K562 (cell line): ENCODE measurements around the gene UHMK1. TPM values are rescaled to one million over a fixed set of nuclear protein-coding genes. Genes with fewer than 3 reads are reported as not detected.

Experiments
- ATF4 ChIP-seq: fragments of 450-650 bp; formaldehyde crosslinking; IDR thresholded peaks from 2 replicates; pipeline ENCODE4 v1.4.0; 2022; ENCODE audit warnings: mild to moderate bottlenecking, moderate library complexity
- GTF2A2 ChIP-seq: IDR thresholded peaks from 2 replicates; pipeline ENCODE4 v1.6.1; 2016; ENCODE audit warnings: mild to moderate bottlenecking, missing genetic modification characterization, missing compliant biosample characterization
- KDM1A ChIP-seq, 2 experiments: fragments of 450-650 bp; IDR thresholded peaks; 2 replicates each; pipeline ENCODE4 v1.6.1; 2016; ENCODE audit warnings: mild to moderate bottlenecking in 2 of 2
- MITF ChIP-seq: IDR thresholded peaks from 2 replicates; pipeline ENCODE4 v1.6.1; 2014; ENCODE audit warnings: antibody characterized with exemption
- MTA2 ChIP-seq: fragments of 450-650 bp; IDR thresholded peaks from 2 replicates; pipeline ENCODE4 v1.6.1; 2016; ENCODE audit warnings: low read depth
- MTA3 ChIP-seq: fragments of 450-650 bp; formaldehyde crosslinking; IDR thresholded peaks from 2 replicates; pipeline ENCODE4 v1.6.1; 2017; ENCODE audit warnings: mild to moderate bottlenecking, borderline replicate concordance
- NFIC ChIP-seq: fragments of 450-650 bp; IDR thresholded peaks from 2 replicates; pipeline ENCODE4 v1.6.1; 2017; ENCODE audit warnings: mild to moderate bottlenecking, inconsistent platforms
- NFYB ChIP-seq: IDR thresholded peaks from 2 replicates; pipeline ENCODE4 v1.6.1; 2011; ENCODE audit warnings: mild to moderate bottlenecking, moderate library complexity; ENCODE audit not compliant: insufficient read length; ENCODE audit errors: extremely low read depth
- POLR2B ChIP-seq: fragments of 450-650 bp; IDR thresholded peaks from 2 replicates; pipeline ENCODE4 v1.6.1; 2018; ENCODE audit warnings: low read depth; ENCODE audit not compliant: partially characterized antibody
- RAD51 ChIP-seq: fragments of 450-650 bp; IDR thresholded peaks from 2 replicates; pipeline ENCODE4 v1.7.1; 2016; ENCODE audit warnings: low read depth, mild to moderate bottlenecking, borderline replicate concordance
- TEAD1 ChIP-seq, 2 experiments: fragments of 450-650 bp in 1 of 2; sonication (generic) in 1 of 2; formaldehyde crosslinking; IDR thresholded peaks; 2 replicates each; pipeline versions ENCODE4 v1.4.0 to v1.8.0; 2020 to 2022; ENCODE audit warnings: mild to moderate bottlenecking in 2 of 2, missing genetic modification reagents in 1 of 2
- THAP12 ChIP-seq: fragments of 250-450 bp; sonication (Bioruptor Pico); IDR thresholded peaks from 2 replicates; pipeline ENCODE4 v1.9.0; 2021; ENCODE audit warnings: mild to moderate bottlenecking, inconsistent platforms
- THRB ChIP-seq: fragments of 450-650 bp; formaldehyde crosslinking; conservative IDR thresholded peaks from 2 replicates; pipeline ENCODE4 v1.4.0; 2022; ENCODE audit warnings: mild to moderate bottlenecking, missing genetic modification characterization
- UBTF ChIP-seq, 2 experiments: IDR thresholded peaks; 2 replicates each; pipeline ENCODE4 v1.6.1; 2012; ENCODE audit warnings: improper control_type of control experiment in 2 of 2, low read depth in 2 of 2, low read length in 2 of 2, borderline replicate concordance in 1 of 2
- ZBTB9 ChIP-seq: fragments of 450-650 bp; formaldehyde crosslinking; IDR thresholded peaks from 2 replicates; pipeline ENCODE4 v1.4.0; 2020; ENCODE audit warnings: mild to moderate bottlenecking, moderate library complexity
- ZKSCAN8 ChIP-seq: fragments of 200-800 bp; sonication (Bioruptor generic); IDR thresholded peaks from 2 replicates; pipeline ENCODE4 v1.6.1; 2016; ENCODE audit warnings: missing genetic modification characterization, missing compliant biosample characterization
- ZNF143 ChIP-seq: sonication (generic); formaldehyde crosslinking; IDR thresholded peaks from 2 replicates; pipeline ENCODE4 v1.9.0; 2022; ENCODE audit warnings: mild to moderate bottlenecking, missing genetic modification reagents
- polyA plus RNA-seq, 8 experiments: library from polyadenylated mRNA; depleted of rRNA in 4 of 8; stranded (reverse) in 5 of 8; unstranded in 3 of 8; fragments of >200 nt; fragmentation: Nextera tagmentation in 2 of 8; fragmentation: Illumina TruSeq in 1 of 8; extraction: Ambion mirVana in 2 of 8; extraction: Trizol in 1 of 8; gene quantifications; 2 replicates each; pipeline versions ENCODE4 v1.2.1 to v1.2.3, GENCODE V29; 2011 to 2014; ENCODE audit warnings: inconsistent platforms in 1 of 8, missing spikeins in 1 of 8
- total RNA-seq, 7 experiments: library from RNA; depleted of rRNA in 6 of 7; stranded (reverse); fragments of >200 nt in 6 of 7; fragmentation: Illumina TruSeq in 2 of 7; extraction: Trizol in 2 of 7; gene quantifications; 2 replicates each; pipeline versions ENCODE4 v1.2.1 to v1.2.3, GENCODE V29; 2011 to 2021; ENCODE audit warnings: low replicate concordance in 1 of 7

UHMK1 gene
- total and polyA plus RNA-seq, 9 of the 15 experiments (the other 6 are each of a cell fraction or from before 2014, with no cell fraction given): 13.1 to 72.4 (median 38.3) TPM

GRCh38 chr1:162561616-162562469, 64.2 kb downstream of the UHMK1 start, which contains the start of gene UAP1 (continued):
- TF ChIP-seq RAD51 (no peak), ZBTB9 (CRISPR knock-in tag) (peak; percentile 93), GTF2A2 (peak; percentile 79), ZKSCAN8 (CRISPR knock-in tag) (no peak), NFIC (peak; percentile 59), ATF4 (CRISPR knock-in tag) (no peak), MTA3 (peak; percentile 91), KDM1A (IDR thresholded peaks at IDR 0.05) (peak in 1 of 2 experiments; percentile 88; a peak in 2 of 4 replicates), MTA2 (peak; percentile 13; the same call in 1 of the 2 replicates), THAP12 (CRISPR knock-in tag) (peak; percentile 96), POLR2B (peak; percentile 76), THRB (CRISPR knock-in tag) (no peak), TEAD1 (CRISPR knock-in tag; IDR thresholded peaks at IDR 0.05) (peak in 1 of 2 experiments; percentile 85; a peak in 2 of 4 replicates), UBTF (IDR thresholded peaks at IDR 0.05; ENCODE audit: borderline replicate concordance in 1 of 2, low read depth in 2 of 2, low read length in 2 of 2) (peak in 1 of 2 experiments; percentile 74; a peak in 2 of 4 replicates), ZNF143 (peak; percentile 47; the same call in 1 of the 2 replicates), NFYB (no peak), MITF (no peak)
